Kidney epithelial cell (primary cell): ENCODE results near the gene PSTPIP2. TPM values are rescaled to one million over a fixed set of nuclear protein-coding genes. Genes with fewer than 3 reads are reported as not detected.

Experiments
- DNase-seq: peaks from one replicate; pipeline ENCODE4 v3.0.0-alpha.2; 2010; ENCODE audit warnings: low read depth
- H3K27me3 ChIP-seq: 2 replicates; pipeline ENCODE4 v1.6.0; 2011; ENCODE audit warnings: low read length; ENCODE audit not compliant: control insufficient read depth, insufficient read depth
- H3K36me3 ChIP-seq: 2 replicates; pipeline ENCODE4 v1.5.1; 2011; ENCODE audit warnings: low read length; ENCODE audit not compliant: control insufficient read depth, insufficient read depth
- H3K4me3 ChIP-seq: 2 replicates; pipeline ENCODE4 v1.5.1; 2011; ENCODE audit warnings: low read depth, mild to moderate bottlenecking, control low read depth, low read length
- total RNA-seq: library from RNA; depleted of rRNA; stranded (reverse); fragments of >200 nt; gene quantifications from 2 replicates; pipeline ENCODE4 v1.2.3, GENCODE V29; 2015
- TF ChIP-seq, protein P1 (sequence below): IDR thresholded peaks from 2 replicates; pipeline ENCODE4 v1.5.1; 2011; ENCODE audit warnings: mild to moderate bottlenecking, moderate library complexity, low read length, control low read depth, inconsistent platforms; ENCODE audit not compliant: insufficient read depth, poor library complexity, severe bottlenecking

The PSTPIP2 gene
- total RNA-seq, 1 donor from 2014 or later: 14.2 TPM

DNA sequence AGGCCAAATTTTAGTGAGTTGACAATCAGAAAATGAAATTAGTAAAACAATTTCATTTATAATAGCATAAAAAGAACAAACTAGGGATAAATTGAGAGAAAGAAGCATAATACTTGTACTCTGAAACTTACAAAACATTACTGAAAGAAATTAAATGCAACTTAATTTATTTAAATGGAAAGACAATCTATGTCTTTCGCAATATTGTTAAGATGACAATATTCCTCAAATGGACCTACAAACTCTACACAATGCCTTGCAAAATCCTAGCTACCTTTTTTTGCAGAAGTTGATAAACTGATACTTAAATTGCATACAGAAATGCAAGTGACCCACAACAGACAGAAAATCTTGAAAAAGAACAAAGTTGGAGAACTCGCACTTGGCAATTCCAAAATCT is 114.0 kb downstream of the PSTPIP2 start:
- H3K4me3 ChIP-seq: no peak overlapping the region
- no peak for DNase-seq
- peaks cover 4% of the 10 kb centered on the region for H3K36me3 ChIP-seq
- H3K27me3 ChIP-seq: no peaks in the 10 kb centered on the region
- TF ChIP-seq, protein P1, sequence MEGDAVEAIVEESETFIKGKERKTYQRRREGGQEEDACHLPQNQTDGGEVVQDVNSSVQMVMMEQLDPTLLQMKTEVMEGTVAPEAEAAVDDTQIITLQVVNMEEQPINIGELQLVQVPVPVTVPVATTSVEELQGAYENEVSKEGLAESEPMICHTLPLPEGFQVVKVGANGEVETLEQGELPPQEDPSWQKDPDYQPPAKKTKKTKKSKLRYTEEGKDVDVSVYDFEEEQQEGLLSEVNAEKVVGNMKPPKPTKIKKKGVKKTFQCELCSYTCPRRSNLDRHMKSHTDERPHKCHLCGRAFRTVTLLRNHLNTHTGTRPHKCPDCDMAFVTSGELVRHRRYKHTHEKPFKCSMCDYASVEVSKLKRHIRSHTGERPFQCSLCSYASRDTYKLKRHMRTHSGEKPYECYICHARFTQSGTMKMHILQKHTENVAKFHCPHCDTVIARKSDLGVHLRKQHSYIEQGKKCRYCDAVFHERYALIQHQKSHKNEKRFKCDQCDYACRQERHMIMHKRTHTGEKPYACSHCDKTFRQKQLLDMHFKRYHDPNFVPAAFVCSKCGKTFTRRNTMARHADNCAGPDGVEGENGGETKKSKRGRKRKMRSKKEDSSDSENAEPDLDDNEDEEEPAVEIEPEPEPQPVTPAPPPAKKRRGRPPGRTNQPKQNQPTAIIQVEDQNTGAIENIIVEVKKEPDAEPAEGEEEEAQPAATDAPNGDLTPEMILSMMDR: no peak

DNA sequence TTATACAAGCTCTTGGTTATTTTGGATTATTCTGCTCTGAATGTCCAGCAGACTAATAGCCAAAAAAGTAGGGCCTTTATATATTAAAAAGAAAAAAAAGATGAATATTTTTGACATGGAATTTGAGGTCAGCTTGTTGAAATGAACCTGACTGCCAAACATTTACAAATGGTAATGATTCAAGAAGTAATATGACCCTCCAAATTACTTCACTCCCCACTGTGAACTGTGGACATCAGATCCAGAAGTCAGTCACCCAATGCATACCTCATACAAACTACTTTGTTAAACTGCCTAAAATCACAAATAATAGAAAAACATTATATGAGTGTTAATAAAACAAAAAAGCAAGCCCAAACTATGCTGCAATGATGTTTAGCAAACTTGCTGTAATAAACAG is 115.0 kb downstream of the PSTPIP2 start:
- no peak overlapping the region for H3K4me3 ChIP-seq
- peaks cover 4% of the 10 kb centered on the region for H3K36me3 ChIP-seq
- no peak for DNase-seq
- no peaks in the 10 kb centered on the region for H3K27me3 ChIP-seq
- TF ChIP-seq, protein P1: no peak

DNA sequence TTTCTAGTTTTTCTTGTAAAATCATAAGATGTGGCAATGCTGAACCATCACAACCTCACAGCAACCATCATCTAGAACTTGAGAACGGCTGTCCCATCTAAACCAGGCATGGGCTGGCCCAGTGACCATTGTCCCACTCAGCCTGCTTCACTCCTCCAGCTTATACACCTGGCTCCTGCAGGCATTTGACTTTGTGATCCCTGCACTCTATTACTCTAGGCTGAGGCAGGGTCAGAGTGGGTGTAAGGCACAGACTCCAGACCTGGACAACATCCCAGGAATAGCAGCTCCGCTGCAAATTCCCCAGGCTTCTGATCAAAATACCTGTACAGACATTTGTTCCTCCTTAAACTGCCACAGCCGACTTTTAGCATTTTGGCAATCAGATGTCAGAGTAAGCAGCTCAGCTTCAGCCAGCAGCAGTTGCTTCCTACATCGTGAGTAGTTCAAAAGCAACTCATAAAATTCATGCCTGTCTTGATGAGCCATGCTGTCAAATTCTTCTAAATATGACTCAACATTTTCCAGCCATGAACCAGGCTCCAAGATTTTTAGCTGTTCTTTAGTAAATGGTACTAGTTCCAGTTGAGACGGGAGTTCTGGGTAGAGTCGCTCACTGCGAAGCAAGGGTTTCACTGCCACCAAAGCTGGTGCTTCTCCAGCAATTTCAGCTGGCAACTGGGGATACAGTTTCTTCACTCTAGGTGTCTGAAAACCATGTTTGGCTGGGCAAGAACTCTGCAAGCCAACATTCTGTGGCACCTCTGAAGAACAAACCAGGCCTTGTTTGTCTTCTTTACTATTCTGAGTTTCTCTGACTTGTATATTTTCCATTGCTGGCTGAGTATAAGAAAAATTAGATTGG is 117.8 kb downstream of the PSTPIP2 start:
- TF ChIP-seq, protein P1: no peak
- no peaks in the 10 kb centered on the region for H3K27me3 ChIP-seq
- peak; percentile 62 for DNase-seq
- no peak overlapping the region for H3K4me3 ChIP-seq
- H3K36me3 ChIP-seq: peaks cover 2% of the 10 kb centered on the region

DNA sequence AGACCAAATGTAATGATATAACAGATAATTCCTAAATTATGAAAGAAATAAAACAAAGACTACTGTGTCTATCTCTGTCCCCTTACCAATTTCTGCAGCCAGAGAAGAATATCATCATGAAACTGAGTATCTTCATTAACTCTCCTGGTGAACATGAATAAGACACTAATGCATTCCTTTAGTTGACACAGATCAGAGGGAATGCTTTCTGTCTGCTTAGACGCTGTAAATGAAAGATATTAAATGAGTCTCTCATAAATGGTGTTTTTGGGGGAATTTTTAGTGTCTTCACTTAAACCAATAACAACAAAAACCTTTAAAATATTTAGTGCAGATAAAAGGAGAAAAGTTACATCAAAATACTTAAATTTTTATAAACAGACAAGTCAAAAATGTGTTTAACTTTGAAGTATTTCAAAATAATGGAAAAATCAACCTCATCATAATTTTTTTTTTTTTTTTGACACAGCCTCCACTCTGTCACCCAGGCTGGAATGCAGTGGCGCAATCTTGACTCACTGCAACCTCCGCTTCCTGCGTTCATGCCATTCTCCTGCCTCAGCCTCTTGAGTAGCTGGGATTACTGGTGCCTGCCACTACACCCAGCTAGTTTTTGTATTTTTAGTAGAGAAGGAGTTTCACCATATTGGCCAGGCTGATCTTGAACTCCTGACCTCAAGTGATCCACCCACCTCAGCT is 120.9 kb downstream of the PSTPIP2 start:
- Histone ChIP-seq H3K36me3 (peaks cover 2% of the 10 kb centered on the region), H3K27me3 (no peaks in the 10 kb centered on the region), H3K4me3 (no peak overlapping the region)
- DNase-seq: no peak
- TF ChIP-seq, protein P1: no peak

DNA sequence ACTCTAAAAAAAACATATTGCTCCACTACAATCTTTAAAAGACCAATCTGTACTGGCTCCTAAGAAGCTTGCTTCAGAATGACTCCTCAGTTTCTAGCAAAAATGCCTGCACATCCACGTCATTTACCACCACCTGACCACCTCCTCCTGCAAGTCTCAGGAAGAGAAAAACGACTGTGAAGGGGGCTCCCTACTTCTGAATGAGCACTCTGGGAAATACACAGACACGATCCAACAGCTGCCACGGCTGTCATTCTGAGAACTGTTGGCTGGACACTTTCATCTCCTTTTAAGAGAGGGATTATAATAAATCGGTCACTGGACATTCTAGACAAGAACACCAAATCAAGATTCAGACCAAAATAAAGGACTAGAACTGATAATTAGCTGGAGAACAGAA is 126.4 kb downstream of the PSTPIP2 start:
- Histone ChIP-seq H3K4me3 (no peak overlapping the region), H3K27me3 (no peaks in the 10 kb centered on the region), H3K36me3 (no peaks in the 10 kb centered on the region)
- no peak for DNase-seq
- TF ChIP-seq, protein P1: no peak
